Stimulated activated CD8-positive, alpha-beta memory T cell treated with anti-CD3 and anti-CD28 coated beads, Interleukin-2, amount 100 ng/mL, for 1 hour (primary cell): ENCODE data around the gene PBOV1.
"Not testable (repeated sequence)": the region's sequence is repeated elsewhere in the genome, so short reads cannot be mapped to it uniquely, and the experiment has no call there.

Experiments
- DNase-seq, 2 donors: peaks; one replicate each; pipeline ENCODE4 v3.0.0-alpha.2; 2020; ENCODE audit warnings: low read depth in 2 of 2

The PBOV1 gene

DNA sequence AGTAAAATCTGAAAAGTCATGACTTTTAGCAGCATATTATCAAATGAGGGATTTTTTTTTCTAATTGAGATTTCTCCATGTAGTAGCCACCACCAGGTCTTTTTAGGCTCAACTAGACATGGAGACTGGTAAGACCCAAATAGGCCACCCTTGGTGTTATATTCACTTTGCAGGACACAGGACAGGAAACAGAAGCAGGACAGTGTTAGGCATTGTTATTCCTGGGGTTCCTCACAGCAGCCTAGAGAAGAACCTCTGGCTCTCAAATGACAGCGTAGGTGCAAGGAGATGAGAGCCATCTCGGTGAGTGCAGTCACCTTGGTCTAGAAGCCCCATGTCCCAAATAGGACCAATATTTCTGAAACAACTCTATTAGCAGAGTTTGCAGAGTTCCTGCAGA is 19.2 kb upstream of the PBOV1 start:
- no peak for DNase-seq

DNA sequence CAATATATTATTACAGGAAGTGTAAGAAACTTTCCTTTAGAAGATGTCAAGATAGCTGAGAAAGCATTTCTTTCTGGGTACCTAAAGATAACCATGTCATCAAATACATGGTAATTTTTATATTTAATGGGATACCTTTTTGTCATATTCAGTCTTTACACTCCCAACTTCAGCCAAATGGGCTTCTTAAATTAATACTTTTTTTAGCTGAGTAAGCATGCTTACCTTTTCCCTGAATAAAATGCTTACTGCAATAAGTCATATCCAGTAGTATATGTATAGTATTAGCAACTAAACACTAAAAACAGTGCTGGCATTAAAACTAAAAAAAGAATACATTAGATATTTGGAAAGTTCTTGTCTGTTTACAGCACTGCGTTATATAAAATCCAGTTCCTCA is 17.4 kb upstream of the PBOV1 start:
- no peak for DNase-seq

DNA sequence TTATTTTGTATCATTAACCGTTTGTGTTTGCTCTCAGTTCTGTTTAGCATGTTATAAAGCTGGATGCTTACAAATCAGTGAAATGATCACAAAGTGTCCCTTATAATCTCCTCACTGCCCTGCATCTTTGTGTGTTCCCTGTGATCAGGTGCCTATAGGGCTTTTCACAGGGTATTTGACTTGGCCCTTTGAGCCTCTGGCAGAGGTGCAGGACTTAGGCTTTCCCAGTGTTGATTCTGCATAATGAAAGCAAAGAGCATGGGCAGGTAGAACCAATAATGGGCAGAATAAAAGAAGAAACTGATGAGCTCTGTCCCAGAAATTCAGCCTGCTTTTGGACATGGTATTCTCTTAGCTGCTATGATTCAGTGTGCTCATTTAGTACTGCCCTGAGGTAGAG is 16.9 kb upstream of the PBOV1 start:
- no peak for DNase-seq

DNA sequence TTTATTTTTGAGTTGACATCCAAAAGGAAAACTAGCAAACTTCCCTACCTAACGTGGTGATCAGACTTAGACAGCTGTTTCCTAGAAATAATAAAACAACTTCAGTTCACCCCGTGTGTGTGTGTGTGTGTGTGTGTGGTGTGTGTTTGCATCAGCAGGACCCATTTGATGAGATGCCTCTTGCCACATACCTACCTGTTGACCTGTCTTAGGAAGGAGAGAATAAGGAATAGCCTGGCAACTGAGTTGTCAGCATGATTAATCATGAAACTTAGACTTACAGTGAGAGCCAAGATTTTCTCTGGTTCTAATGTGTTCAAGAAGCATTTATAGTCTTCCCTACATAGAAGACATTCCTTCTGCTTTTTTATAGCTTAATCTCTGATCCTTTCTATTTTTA is 16.1 kb upstream of the PBOV1 start:
- DNase-seq: no peak

DNA sequence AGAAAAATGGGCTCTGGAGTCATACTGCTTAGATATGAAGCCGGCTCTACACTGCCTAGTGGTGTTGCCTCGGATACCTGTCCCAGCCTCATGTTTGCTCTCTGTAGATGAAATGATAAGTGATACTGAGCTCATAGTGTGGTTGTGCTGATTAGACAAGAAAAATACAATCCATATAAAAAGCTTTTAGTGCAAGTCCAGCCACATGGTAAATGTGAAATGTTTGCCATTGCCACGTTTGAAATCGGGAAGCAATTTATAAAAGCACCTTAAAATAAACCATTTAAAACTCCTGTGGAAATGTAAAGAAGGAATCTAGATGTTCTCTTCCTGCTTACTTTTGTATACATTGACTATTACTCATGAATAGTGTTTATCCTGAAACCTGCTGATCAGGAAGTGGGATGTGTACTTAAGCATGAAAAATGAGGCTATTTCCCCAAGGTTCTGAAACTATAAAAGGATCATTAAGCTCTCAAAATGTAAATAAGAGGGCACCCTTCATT is 13.1 kb upstream of the PBOV1 start:
- no peak for DNase-seq

DNA sequence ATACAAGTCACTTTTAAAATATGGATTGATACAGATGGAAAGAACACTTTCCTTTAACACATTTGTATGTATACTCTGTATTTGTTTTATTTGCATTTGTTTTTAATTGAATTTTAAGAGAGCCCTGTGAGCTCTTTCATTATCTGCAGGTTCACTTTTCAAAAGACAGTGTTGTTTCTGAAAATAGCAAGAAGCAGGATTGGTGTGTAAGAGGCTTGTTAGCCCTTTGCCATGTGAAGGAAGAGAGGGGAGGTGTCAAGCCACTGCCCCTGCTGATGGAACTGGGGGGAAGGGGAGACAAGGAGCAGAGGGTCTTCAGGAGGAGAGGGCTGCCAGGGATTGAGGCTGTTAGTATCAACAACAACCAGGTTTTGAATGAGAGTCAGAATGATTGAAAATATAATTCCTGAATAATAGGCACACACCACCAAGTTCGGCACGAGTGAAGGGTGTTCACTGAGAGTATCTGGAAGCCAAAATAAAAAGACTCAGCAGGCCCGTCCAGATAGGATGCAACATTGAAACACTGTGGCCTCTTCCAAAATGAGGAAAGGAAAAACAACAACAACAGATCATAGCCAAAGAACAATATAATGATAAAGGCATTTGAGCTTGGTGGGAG is 12.6 kb upstream of the PBOV1 start:
- DNase-seq: no peak

DNA sequence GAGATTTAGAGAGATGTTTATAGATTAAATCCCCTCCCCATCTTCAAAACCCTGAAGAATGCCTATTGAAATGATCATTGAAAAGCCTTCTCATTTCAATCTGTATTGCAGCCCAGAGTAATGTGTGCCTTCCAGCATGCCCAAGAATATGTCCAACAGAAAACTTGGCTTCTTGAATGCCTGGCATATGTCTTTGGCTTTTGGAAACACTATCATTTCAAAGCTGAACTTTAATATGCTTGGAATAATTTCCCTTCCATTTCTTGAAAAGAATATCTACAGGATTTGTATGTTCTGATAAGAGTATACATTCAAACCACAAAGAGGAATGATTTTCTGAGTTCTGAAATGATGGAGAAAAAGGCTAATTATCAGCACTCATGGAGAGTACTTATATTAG is 11.9 kb upstream of the PBOV1 start:
- DNase-seq: no peak

DNA sequence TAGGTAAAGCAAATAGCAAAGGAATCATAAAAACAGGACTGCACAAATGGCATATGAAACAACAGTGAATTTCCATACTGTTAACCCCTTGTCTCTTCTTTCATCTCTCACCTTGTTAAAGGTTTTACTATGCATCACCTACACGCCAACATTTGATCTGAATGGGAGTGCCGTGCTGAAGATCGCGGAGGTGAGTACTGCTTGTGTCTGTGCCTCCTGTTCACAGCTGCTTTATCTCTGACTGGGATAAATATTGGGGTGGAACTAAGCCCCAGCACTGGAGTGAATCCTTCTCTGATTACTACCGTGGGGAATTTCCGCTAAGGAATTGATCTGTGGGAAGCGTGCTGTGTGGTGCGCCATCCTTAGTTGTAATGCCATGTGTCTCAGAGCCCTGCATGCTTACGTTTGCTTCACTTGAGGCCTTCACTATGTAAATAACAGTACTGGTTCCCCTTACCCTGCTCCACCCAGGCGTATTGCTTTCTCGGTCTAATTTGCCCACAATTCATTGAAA is 11.4 kb upstream of the PBOV1 start:
- DNase-seq: no peak

DNA sequence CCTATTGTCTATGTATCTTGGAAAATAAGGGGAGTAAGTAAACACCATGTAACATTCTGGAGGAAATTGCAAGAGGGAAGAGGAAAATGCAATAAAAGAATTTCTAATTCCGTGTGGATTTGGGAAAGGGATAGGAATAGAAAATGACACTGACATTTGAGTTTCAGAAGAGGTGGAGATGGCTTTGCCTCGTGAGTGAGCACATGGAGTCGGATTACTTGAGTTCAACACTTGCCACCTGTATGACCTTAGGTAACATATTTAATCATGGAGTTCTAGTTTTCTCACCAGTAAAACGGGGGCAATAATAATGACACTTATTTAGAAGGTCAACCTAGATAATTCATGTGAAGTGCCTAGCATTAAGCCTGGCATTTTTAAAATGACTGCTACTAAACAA is 10.8 kb upstream of the PBOV1 start:
- no peak for DNase-seq

DNA sequence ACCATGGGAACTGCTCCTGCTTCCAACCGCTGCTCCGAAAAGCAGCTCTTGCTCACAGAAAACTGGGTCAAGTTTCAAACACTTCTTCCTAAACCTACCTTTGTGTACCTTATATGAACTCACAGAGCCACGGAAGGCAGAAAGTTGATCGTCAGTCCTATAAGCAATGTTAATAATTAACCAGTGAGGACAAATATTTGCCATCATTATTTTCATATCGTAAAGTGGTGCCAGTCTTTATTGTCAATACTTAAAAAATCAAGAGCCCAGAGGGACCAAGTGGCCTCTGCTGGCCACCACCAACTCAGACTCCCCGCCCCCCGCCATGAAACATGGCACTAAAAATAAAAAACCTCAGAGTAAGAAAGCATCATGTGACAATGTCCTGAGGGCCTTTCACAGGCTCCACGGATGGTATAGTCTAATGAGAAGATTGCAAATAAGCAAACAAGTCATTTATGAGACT is 9.1 kb upstream of the PBOV1 start:
- no peak for DNase-seq

DNA sequence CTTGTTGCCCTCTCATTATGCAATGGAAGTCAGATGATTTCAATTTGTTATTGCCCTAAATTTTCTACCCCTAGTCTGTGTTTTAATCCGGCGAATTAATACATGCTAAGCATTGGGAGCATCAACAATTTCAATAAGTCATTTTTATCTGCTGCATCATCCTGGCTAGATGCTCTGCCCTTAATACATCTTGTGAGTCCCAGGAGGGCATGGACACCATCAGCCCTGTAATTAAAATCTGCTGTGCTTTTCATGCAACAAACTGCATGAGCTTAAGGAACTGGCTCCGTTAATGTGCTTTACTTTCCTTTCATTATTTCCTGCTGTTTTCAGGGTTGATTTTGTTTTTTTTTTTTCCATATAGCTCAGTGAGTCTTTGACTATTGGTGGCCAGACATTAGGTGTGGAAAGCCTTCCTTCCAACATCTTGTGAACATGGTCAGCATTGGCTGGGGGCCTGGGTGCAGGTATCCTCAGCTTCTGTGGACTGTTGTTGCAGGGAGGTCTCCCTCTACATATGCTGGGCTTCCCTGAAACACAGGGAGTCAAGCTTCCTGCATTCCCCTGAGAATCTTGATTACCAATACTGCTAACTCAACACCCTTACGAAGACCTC is 8.5 kb upstream of the PBOV1 start:
- no peak for DNase-seq

DNA sequence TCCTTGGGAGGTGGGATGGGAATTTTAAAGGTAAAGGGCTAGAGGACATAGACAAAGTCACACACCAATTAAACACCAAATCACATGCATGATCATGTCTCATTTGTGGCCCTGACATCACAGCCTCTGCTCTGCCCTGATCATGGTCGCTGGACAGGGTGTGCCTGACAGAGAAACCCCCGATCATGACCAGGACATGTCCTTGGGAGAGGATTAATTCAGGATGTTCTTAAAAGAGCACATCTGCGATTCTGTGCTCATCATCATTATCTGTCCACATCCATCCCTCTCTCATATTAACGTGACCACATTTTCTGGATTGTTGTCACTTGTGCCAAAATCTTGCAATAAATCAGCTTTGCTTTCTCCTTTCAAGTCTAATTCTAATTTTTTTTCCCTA is 7.7 kb upstream of the PBOV1 start:
- no peak for DNase-seq

DNA sequence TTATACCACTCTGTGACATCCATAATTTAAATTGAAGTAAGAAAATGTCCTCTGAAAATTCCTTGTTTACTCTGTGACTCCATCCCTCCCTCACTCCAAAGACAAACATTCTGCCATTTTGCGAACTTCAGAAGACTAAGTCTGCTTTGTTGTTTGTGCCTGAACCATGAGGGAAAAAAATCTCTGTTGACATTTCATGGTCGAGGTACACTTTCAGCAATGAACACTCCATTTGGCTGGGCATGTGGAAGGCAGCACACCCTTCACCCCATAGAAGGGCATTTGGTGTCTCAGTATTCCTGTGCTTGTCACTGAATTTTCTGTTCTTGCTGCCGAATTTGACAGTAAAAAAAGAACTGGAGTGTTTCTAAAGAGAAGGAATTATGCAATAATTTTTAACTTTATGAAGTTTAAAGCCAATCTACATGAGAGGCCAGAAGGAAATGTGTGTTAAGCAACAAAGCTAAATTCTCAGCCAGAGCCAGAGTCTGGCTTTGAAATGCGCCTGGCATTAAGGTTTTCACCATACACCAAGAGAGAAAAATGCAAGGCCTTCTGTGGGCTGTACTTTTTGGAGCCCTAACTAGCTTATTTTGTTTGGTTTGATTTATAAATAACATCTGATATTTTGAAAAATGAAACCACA is 4.7 kb upstream of the PBOV1 start:
- no peak for DNase-seq

DNA sequence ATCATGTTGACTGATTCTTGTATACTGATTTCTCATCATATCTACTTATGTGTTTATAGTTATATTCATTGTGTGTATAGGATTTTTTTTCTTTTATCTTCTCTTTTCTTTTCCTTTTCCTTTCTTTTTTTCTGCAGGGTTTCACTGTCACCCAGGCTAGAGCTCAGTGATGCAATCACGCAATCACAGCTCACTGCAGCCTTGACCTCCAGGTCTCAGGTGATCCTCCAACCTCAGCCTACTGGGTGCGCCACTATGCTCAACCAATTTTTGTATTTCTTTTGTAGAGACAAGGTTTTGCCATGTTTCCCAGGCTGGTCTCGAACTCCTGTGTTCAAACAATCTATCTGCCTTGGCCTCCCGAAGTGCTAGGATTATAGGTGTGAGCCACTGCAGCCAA is 1.6 kb upstream of the PBOV1 start:
- DNase-seq: no peak

DNA sequence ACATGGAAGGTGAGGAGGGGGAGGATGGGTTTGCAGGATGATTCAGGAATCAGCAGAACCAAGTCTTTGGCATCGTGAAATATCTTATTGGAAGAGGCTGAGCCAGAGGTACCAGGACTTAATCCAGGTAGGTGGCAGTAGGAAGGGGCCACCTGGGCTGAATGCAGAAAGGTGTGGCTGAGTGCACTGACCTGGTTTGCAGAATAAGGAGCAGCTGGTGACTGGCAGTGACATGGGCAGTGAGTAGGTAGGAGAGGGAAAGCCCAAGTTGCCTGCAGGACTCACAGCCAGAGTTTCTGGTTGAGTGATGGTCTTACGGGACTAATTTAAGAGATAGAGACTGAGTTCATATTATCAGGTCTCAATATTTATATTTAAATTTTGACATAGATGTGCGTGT is 1.1 kb upstream of the PBOV1 start:
- no peak for DNase-seq

DNA sequence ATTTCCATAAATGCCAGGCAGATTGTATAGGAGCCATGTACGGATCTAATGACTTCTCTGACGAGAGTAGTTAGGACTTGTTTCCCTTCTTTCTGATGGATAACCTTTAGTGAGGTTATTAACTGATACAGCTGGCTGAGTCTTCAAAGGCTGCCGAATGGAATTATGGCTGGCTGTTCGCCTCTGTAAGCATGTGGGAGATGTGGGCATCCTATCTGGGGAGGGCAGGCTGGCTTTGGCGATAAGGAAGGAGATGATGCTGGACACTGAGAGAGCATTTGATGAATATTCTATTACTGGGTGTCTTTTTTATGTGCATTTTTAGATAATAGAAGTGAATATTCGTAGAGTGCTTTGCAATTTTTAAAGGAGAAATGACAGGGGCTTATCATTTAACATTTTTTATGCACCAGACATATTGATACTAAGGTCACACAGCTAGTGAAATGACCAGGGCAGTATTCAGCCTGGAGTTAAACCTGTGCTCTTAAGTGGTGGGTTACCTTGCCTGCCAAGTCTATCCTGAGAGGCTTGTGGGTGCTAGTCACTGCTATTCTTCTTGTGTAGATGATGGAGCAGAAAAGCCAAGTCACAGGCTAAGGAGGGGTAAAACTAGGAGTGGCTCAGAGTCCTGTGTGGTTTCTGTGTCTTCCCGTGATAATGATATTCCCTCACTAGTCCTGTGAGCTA is 3.1 kb downstream of the PBOV1 start:
- no peak for DNase-seq

DNA sequence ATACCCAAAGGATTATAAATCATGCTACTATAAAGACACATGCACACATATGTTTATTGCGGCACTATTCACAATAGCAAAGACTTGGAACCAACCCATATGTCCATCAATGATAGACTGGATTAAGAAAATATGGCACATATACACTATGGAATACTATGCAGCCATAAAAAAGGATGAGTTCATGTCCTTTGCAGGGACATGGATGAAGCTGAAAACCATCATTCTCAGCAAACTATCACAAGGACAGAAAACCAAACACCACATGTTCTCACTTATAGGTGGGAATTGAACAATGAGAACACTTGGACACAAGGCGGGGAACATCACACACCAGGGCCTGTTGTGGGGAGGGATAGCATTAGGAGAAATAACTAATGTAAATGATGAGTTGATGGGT is 5.8 kb downstream of the PBOV1 start:
- DNase-seq: not testable (repeated sequence)

DNA sequence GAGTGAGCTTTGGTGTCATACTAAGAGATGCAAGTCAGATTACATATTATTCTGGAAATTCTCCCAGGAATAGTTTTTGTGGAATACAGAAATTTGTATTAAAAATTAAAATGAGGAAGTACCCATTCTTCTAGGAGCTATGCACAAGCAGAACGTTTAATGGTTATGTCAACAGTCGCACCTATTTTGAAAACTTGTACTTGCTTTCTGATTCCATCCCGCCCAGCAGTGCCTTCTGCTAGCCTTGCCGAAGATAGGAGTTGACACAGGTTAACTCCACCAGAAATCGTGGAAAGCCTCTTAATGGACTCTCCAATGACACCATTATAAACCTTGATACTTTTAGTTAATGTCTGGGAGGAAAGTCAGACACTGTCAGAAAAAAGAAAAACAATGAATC is 6.7 kb downstream of the PBOV1 start:
- no peak for DNase-seq

DNA sequence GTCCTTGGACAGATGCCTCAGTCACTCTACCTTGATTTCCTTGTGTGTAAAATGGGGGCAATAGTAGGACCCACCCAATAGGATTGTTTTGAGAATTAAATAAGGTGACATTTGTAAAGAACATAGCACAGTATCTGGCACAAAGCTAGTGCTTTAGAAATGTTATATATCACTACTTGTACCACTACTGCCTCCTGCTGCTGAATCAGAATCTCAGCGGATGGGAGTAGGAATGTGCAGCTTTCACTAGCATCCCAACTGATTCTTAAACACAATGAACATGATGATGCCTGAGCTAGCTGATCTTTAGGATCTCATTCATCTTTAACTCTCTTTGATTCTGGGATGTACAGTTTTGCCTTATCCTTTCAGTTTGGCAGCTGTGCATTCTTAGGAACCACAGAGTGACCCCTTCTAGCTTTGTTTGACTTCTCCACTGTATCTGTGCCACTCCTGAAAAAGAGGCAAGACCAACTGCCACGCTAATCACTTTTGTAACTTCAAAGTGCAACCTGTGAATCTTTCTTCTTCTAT is 7.2 kb downstream of the PBOV1 start:
- no peak for DNase-seq

DNA sequence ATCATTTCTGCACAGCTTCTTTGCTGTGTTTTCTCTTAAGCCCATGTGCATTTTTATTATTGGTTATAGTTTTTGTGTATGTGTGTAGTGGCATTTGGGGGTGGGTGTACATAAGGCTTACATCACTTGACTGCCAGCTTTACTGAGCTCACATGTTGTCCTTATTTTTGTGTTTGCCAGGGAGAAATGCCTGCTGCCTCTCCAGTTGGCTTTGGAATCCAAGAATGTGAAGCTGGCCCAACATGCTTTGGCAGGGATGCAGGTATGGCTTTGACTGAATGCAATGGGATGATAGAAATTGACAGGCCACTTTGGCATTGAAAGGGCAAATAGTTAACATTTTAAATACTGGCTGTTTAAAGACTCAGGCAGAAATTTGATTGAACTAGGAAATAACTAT is 11.4 kb downstream of the PBOV1 start:
- no peak for DNase-seq

DNA sequence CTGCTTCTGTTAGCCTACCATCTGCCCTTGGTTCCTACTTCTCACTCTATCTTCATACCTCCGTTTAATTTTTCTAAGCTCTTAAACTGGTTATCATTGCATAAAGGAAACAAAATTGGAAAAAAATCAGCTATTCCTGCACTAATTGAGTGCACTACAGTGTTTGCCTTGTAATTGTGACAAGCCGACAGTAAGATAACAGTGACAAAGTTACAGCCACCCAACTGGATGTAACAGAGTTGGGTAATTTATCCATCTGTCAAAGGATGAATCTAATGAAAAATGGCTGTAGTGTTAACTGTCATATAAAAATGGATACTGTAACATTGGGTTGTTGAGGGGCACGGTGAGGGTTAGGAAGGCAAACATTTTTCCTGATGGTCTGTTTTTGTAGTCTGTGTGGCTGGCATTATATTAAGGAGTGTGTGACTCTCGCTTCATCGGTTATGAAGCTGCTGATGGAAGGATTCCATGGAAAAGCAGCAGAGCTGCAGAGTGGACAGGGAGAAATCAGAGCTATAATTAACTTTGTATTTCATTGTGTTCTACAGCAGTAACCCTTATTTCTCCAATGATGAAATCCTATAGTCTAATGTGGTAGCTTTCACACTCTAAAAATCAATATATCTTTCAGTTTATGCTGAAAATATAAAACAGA is 12.7 kb downstream of the PBOV1 start:
- no peak for DNase-seq
